Measurements from ENCODE around the gene LRMDA.

GRCh38 chr10:76549171-76549570 is 1117.7 kb downstream of the LRMDA start:
- TF ChIP-seq, protein P1, sequence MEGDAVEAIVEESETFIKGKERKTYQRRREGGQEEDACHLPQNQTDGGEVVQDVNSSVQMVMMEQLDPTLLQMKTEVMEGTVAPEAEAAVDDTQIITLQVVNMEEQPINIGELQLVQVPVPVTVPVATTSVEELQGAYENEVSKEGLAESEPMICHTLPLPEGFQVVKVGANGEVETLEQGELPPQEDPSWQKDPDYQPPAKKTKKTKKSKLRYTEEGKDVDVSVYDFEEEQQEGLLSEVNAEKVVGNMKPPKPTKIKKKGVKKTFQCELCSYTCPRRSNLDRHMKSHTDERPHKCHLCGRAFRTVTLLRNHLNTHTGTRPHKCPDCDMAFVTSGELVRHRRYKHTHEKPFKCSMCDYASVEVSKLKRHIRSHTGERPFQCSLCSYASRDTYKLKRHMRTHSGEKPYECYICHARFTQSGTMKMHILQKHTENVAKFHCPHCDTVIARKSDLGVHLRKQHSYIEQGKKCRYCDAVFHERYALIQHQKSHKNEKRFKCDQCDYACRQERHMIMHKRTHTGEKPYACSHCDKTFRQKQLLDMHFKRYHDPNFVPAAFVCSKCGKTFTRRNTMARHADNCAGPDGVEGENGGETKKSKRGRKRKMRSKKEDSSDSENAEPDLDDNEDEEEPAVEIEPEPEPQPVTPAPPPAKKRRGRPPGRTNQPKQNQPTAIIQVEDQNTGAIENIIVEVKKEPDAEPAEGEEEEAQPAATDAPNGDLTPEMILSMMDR (IDR thresholded peaks at IDR 0.05), result no peak
- no peak for TF ChIP-seq POLR2A (IDR thresholded peaks at IDR 0.05)
